PC-9 (cell line): ENCODE data around the gene SPSB3. TPM values are rescaled to one million over a fixed set of nuclear protein-coding genes. Genes with fewer than 3 reads are reported as not detected.
A peak's percentile ranks its signal among the peaks of the same experiment; 100 is the strongest.

Experiments used
- BruUV-seq: library from RNA; stranded (reverse); fragments of 400-500 nt; replicated peaks from 2 replicates; lab custom pipeline; 2021; lab: Mats Ljungman, UMichigan
- CTCF ChIA-PET: fragments of 300-600 bp; sonication (Branson Sonifier 250); formaldehyde crosslinking; loops from one replicate; lab custom pipeline; 2022; ENCODE audit warnings: antibody characterized with exemption; lab: Charles Lee
- POLR2A ChIA-PET: fragments of 300-600 bp; sonication (Branson Sonifier 250); formaldehyde crosslinking; loops from one replicate; lab custom pipeline; 2022; ENCODE audit warnings: antibody characterized with exemption; ENCODE audit not compliant: unreplicated experiment; lab: Charles Lee
- DNase-seq, 2 experiments: peaks; one replicate each; pipeline versions ENCODE4 v3.0.0 to v3.0.0-alpha.2; 2015 to 2022; ENCODE audit warnings: mixed read lengths in 1 of 2
- H2AFZ ChIP-seq: fragments of 200-600 bp; sonication (generic); 2 replicates; pipeline ENCODE4 v1.8.1; 2017; ENCODE audit warnings: antibody characterized with exemption
- H3F3A ChIP-seq: fragments of 200-600 bp; sonication (generic); 2 replicates; pipeline ENCODE4 v1.8.1; 2017; ENCODE audit warnings: antibody characterized with exemption, mild to moderate bottlenecking, low read depth; ENCODE audit not compliant: insufficient read depth
- H3K27ac ChIP-seq: fragments of 200-600 bp; sonication (generic); 2 replicates; pipeline ENCODE4 v1.6.1; 2016; ENCODE audit warnings: mixed run types
- H3K27me3 ChIP-seq: fragments of 200-600 bp; sonication (generic); 2 replicates; pipeline ENCODE4 v1.6.1; 2016; ENCODE audit warnings: low read depth, mixed run types; ENCODE audit not compliant: insufficient read depth
- H3K36me3 ChIP-seq: fragments of 200-600 bp; sonication (generic); 2 replicates; pipeline ENCODE4 v1.6.1; 2016; ENCODE audit warnings: low read depth, mixed run types
- H3K4me1 ChIP-seq: fragments of 200-600 bp; sonication (generic); replicated peaks from 2 replicates; pipeline ENCODE4 v1.6.1; 2016; ENCODE audit warnings: mixed run types; ENCODE audit not compliant: insufficient read depth
- H3K4me2 ChIP-seq: fragments of 200-600 bp; sonication (generic); 2 replicates; pipeline ENCODE4 v1.6.1; 2017; ENCODE audit warnings: mixed run types
- H3K4me3 ChIP-seq: fragments of 200-600 bp; sonication (generic); 2 replicates; pipeline ENCODE4 v1.6.1; 2016; ENCODE audit warnings: mixed run types
- H3K79me2 ChIP-seq: fragments of 200-600 bp; sonication (generic); 2 replicates; pipeline ENCODE4 v1.6.1; 2017; ENCODE audit warnings: low read depth, mixed run types
- H3K9me2 ChIP-seq: fragments of 200-600 bp; sonication (generic); 2 replicates; pipeline ENCODE4 v1.8.1; 2017; ENCODE audit warnings: mild to moderate bottlenecking; ENCODE audit not compliant: insufficient read depth
- H3K9me3 ChIP-seq: fragments of 200-600 bp; sonication (generic); 2 replicates; pipeline ENCODE4 v1.8.1; 2016; ENCODE audit warnings: low read depth; ENCODE audit not compliant: insufficient read depth
- H4K20me1 ChIP-seq: fragments of 200-600 bp; sonication (generic); 2 replicates; pipeline ENCODE4 v1.8.1; 2017; ENCODE audit not compliant: insufficient read depth
- CTCF ChIP-seq: fragments of 200-600 bp; sonication (generic); conservative IDR thresholded peaks from 2 replicates; pipeline ENCODE4 v1.6.1; 2017; ENCODE audit warnings: mixed run types, antibody characterized with exemption, mild to moderate bottlenecking, moderate library complexity
- EZH2 ChIP-seq: fragments of 200-600 bp; sonication (generic); IDR thresholded peaks from 2 replicates; pipeline ENCODE4 v1.8.0; 2017; ENCODE audit warnings: antibody characterized with exemption, low read depth
- intact Hi-C: fragments of 100-400 bp; cut with micrococcal nuclease; formaldehyde crosslinking; loops from one replicate; pipeline ENCODE4 v1.10.0; 2022; ENCODE audit not compliant: unreplicated experiment
- total RNA-seq: library from RNA; stranded (reverse); gene quantifications from 2 replicates; pipeline ENCODE4 v1.2.3, GENCODE V29; 2021

SPSB3 gene
- total RNA-seq, 1 experiment from 2014 or later, result 58.2 TPM

GRCh38 chr16:1825864-1826690 is 43.7 kb upstream of the SPSB3 start:
- TF ChIP-seq CTCF (no peak), EZH2 (no peak)
- intact Hi-C loops, result no loop called here
- Histone ChIP-seq H3K4me1 (peaks cover 28% of the 10 kb centered on the region), H2AFZ (no peak overlapping the region; the same call in 1 of the 2 replicates), H3K79me2 (peaks cover 41% of the 10 kb centered on the region), H3F3A (peaks cover 28% of the 10 kb centered on the region; the same call in 1 of the 2 replicates), H3K36me3 (no peaks in the 10 kb centered on the region), H3K27ac (no peak overlapping the region), H3K27me3 (no peaks in the 10 kb centered on the region), H3K4me3 (peak overlapping the region; percentile 74; the same call in 1 of the 2 replicates), H4K20me1 (peaks cover 18% of the 10 kb centered on the region; the same call in 1 of the 2 replicates), H3K4me2 (peak overlapping the region; percentile 94), H3K9me2 (no peaks in the 10 kb centered on the region), H3K9me3 (no peaks in the 10 kb centered on the region)
- no peak for DNase-seq
- POLR2A ChIA-PET, result no interaction called here
- BruUV-seq, result no TSS peak
- CTCF ChIA-PET, result no interaction called here

DNA sequence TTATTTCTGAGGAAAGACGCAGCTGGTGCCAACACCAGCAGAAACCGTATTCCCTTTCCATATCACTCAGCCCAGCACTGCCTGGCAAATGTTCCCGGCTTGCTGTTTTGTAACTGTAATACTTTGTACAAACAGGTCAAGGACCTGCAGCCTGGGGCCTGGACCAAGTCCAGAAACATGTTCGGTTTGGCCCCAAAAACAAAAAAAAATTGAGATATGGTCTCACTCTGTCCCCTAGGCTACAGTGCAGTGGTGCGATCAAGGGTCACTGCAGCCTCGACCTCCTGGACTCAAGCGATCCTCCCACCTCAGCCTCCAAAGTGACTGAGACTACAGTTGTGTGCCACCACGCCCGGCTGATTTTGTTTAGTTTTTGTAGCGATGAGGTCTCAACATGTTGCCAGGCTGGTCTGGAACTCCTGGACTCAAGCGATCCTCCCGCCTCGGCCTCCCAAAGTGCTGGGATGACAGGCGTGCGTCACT is 43.1 kb upstream of the SPSB3 start:
- CTCF ChIA-PET, result no interaction called here
- BruUV-seq, result TSS peak; percentile 60
- no peak overlapping the region for H3K27ac ChIP-seq

More for the DNA sequence above, 43.1 kb upstream of the SPSB3 start:
- Histone ChIP-seq H3K4me1 (peaks cover 28% of the 10 kb centered on the region), H4K20me1 (peaks cover 14% of the 10 kb centered on the region; the same call in 1 of the 2 replicates), H3K27me3 (no peaks in the 10 kb centered on the region), H3K4me3 (peak overlapping the region; percentile 74; the same call in 1 of the 2 replicates), H3K79me2 (peaks cover 40% of the 10 kb centered on the region), H3K9me3 (no peaks in the 10 kb centered on the region), H3F3A (peaks cover 24% of the 10 kb centered on the region; the same call in 1 of the 2 replicates), H3K9me2 (no peaks in the 10 kb centered on the region), H3K4me2 (peak overlapping the region; percentile 94), H2AFZ (no peak overlapping the region; the same call in 1 of the 2 replicates), H3K36me3 (no peaks in the 10 kb centered on the region)
- no peak for DNase-seq
- TF ChIP-seq EZH2 (no peak), CTCF (no peak)
- intact Hi-C loops, result no loop called here
- POLR2A ChIA-PET, result interaction anchor here (0.6 kb wide), 1 partner anchor 79 kb away, joined by 3 read pairs; no protein-coding TSS in a partner anchor
